Kidney capillary endothelial cell (primary cell): ENCODE measurements around the gene ARG2.

ENCODE experiments used
- DNase-seq: peaks from one replicate; pipeline ENCODE4 v3.0.0-alpha.2; 2018; ENCODE audit warnings: low spot score

Gene ARG2

GRCh38 chr14:67638642-67639041 is 18.9 kb downstream of the ARG2 start:
- DNase-seq, result no peak

GRCh38 chr14:67641480-67641879 is 21.8 kb downstream of the ARG2 start:
- no peak for DNase-seq

GRCh38 chr14:67641902-67642749 is 22.4 kb downstream of the ARG2 start:
- no peak for DNase-seq

GRCh38 chr14:67643713-67644112 is 24.0 kb downstream of the ARG2 start:
- no peak for DNase-seq

- DNase-seq, result no peak
Measured at GRCh38 chr14:67644428-67644827, 24.7 kb downstream of the ARG2 start.

GRCh38 chr14:67645414-67645813 is 25.7 kb downstream of the ARG2 start:
- no peak for DNase-seq

GRCh38 chr14:67646131-67646530 is 26.4 kb downstream of the ARG2 start:
- no peak for DNase-seq

- DNase-seq, result no peak
Measured at GRCh38 chr14:67650151-67650550, 30.4 kb downstream of the ARG2 start.

GRCh38 chr14:67650694-67651093 is 31.0 kb downstream of the ARG2 start:
- DNase-seq, result no peak

- no peak for DNase-seq
Measured at GRCh38 chr14:67652189-67652588, 32.5 kb downstream of the ARG2 start.

- no peak for DNase-seq
Measured at GRCh38 chr14:67653651-67654280, 34.0 kb downstream of the ARG2 start.

- DNase-seq, result no peak
Measured at GRCh38 chr14:67663633-67664032, 43.9 kb downstream of the ARG2 start.

- no peak for DNase-seq
Measured at GRCh38 chr14:67665868-67666267, 46.1 kb downstream of the ARG2 start.

- DNase-seq, result peak; percentile 59
Measured at GRCh38 chr14:67666750-67667449, 47.2 kb downstream of the ARG2 start.

- DNase-seq, result no peak
Measured at GRCh38 chr14:67668559-67668958, 48.8 kb downstream of the ARG2 start.

GRCh38 chr14:67673451-67673850 is 53.7 kb downstream of the ARG2 start:
- no peak for DNase-seq

GRCh38 chr14:67674139-67674479 is 54.4 kb downstream of the ARG2 start:
- peak; percentile 33 for DNase-seq

- DNase-seq, result peak; percentile 83
Measured at GRCh38 chr14:67674480-67675218, 54.9 kb downstream of the ARG2 start, which contains the start of gene VTI1B. VTI1B (minus strand) TSS chr14:67674632; CDS start chr14:67674489, 143 bp downstream.

- DNase-seq, result no peak
Measured at GRCh38 chr14:67675219-67675582, 55.5 kb downstream of the ARG2 start.

GRCh38 chr14:67679006-67679405 is 59.3 kb downstream of the ARG2 start:
- no peak for DNase-seq

- peak; percentile 84 for DNase-seq
Measured at GRCh38 chr14:67680121-67680602, 60.4 kb downstream of the ARG2 start.

GRCh38 chr14:67680941-67681340 is 61.2 kb downstream of the ARG2 start:
- no peak for DNase-seq
